ENCODE results near the gene TMEM120B. TPM values are rescaled to one million over a fixed set of nuclear protein-coding genes. Genes with fewer than 3 reads are reported as not detected.

TMEM120B gene
- total RNA-seq, 2 experiments from 2014 or later: 12.4 to 21.5 TPM

DNA sequence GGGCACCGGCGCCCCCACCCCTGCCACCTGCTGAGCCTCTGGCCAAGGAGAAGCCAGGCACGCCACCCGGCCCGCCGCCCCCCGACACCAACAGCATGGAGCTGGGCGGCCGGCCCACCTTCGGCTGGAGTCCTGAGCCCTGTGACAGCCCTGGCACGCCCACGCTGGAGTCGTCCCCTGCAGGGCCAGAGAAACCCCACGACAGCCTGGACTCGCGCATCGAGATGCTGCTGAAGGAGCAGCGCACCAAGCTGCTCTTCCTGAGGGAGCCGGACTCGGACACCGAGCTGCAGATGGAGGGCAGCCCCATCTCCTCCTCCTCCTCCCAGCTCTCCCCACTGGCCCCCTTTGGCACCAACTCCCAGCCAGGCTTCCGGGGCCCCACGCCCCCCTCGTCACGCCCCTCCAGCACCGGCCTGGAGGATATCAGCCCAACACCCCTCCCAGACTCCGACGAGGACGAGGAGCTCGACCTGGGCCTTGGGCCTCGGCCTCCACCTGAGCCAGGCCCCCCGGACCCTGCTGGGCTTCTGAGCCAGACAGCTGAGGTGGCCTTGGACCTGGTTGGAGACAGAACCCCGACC, 97.8 kb downstream of the TMEM120B start:
- TF ChIP-seq, protein P1, sequence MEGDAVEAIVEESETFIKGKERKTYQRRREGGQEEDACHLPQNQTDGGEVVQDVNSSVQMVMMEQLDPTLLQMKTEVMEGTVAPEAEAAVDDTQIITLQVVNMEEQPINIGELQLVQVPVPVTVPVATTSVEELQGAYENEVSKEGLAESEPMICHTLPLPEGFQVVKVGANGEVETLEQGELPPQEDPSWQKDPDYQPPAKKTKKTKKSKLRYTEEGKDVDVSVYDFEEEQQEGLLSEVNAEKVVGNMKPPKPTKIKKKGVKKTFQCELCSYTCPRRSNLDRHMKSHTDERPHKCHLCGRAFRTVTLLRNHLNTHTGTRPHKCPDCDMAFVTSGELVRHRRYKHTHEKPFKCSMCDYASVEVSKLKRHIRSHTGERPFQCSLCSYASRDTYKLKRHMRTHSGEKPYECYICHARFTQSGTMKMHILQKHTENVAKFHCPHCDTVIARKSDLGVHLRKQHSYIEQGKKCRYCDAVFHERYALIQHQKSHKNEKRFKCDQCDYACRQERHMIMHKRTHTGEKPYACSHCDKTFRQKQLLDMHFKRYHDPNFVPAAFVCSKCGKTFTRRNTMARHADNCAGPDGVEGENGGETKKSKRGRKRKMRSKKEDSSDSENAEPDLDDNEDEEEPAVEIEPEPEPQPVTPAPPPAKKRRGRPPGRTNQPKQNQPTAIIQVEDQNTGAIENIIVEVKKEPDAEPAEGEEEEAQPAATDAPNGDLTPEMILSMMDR (conservative IDR thresholded peaks at IDR 0.05; ENCODE audit: low read length): no peak
- no peak for TF ChIP-seq EZH2phosphoT487 (IDR thresholded peaks at IDR 0.05; ENCODE audit: borderline replicate concordance, low read depth, low read length)
- Histone ChIP-seq H3K4me3 (ENCODE audit: low read depth, low read length, poor library complexity, severe bottlenecking) (no peak overlapping the region), H3K4me2 (ENCODE audit: low read length) (peak overlapping the region; percentile 92), H3K79me2 (ENCODE audit: insufficient read depth, low read depth, low read length) (peaks cover 24% of the 10 kb centered on the region; the same call in 1 of the 2 replicates), H3K9me2 (ENCODE audit: insufficient read depth, low read length) (no peaks in the 10 kb centered on the region), H3K4me1 (ENCODE audit: insufficient read depth, low read length, poor library complexity, severe bottlenecking) (peaks cover 56% of the 10 kb centered on the region), H3K27ac (ENCODE audit: low read depth, low read length, poor library complexity, severe bottlenecking) (peak overlapping the region; percentile 62), H3K36me3 (ENCODE audit: insufficient read depth, low read length) (peaks cover 53% of the 10 kb centered on the region), H4K20me1 (ENCODE audit: insufficient read depth, low read length) (peaks cover 6% of the 10 kb centered on the region; the same call in 1 of the 2 replicates), H3K9me3 (ENCODE audit: low read length) (no peaks in the 10 kb centered on the region), H2AFZ (ENCODE audit: low read length) (no peak overlapping the region)
- CTCF ChIA-PET (ENCODE audit: unreplicated experiment): interaction anchor here (1.4 to 2.9 kb wide), 3 partner anchors 16 to 28 kb away, joined by 3 to 13 read pairs (median 4); partner anchors contain the start of gene RHOF
- TSS peak; percentile 42 for BruUV-seq (replicated peaks)
- DNase-seq (ENCODE audit: low spot score): no peak
- POLR2A ChIA-PET: interaction anchor here (1.1 to 2.8 kb wide), 3 partner anchors 8 to 28 kb away, joined by 4 to 19 read pairs (median 10); partner anchors contain the start of gene RHOF
- intact Hi-C loops (cut with micrococcal nuclease; ENCODE audit: unreplicated experiment): no loop called here

DNA sequence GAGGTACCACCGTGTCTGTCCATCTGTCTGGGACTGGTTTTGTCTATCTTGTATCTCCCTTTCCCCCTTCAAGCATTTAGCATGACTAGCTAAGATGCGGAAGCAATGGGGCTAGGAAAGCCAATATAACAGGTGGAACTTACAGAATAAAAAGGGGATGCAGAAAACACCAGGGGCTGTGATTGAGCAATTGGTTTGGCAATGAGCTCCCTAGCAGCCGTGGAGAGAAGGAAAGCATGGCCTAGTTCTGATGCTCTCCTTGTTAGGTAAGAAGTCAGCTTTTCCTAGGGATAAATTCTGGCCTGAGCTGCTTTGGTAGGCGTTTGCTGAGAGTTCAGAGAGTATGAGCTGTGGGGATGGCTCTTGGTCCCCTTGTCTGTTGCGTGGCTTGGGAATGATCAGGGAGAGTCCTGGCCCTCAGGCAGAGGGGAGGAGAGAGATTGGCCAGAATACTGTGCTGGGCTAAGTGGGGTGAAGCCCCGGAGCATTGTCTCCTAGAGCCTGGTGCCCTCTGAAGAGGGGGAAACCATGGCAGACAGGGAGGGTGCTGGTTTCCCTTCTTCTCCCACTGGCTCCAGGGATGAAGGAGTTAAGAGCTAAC, 98.4 kb downstream of the TMEM120B start:
- no peaks in the 10 kb centered on the region for H3K9me3 ChIP-seq (ENCODE audit: low read length)
- peak overlapping the region; percentile 72 for H3K4me3 ChIP-seq (ENCODE audit: low read depth, low read length, poor library complexity, severe bottlenecking)
- H3K79me2 ChIP-seq (ENCODE audit: insufficient read depth, low read depth, low read length): peaks cover 22% of the 10 kb centered on the region; the same call in 1 of the 2 replicates
- ChIA-PET CTCF (ENCODE audit: unreplicated experiment) (interaction anchor here (0.7 to 2.9 kb wide), 4 partner anchors 17 to 83 kb away, joined by 3 to 13 read pairs (median 3); partner anchors contain the start of gene RHOF), POLR2A (interaction anchor here (0.8 to 2.8 kb wide), 4 partner anchors 9 to 29 kb away, joined by 3 to 19 read pairs (median 7); partner anchors contain the start of gene RHOF)
- peaks cover 6% of the 10 kb centered on the region; the same call in 1 of the 2 replicates for H4K20me1 ChIP-seq (ENCODE audit: insufficient read depth, low read length)
- peaks cover 55% of the 10 kb centered on the region for H3K36me3 ChIP-seq (ENCODE audit: insufficient read depth, low read length)
- DNase-seq (ENCODE audit: low spot score): no peak
- no TSS peak for BruUV-seq (replicated peaks)
- TF ChIP-seq EZH2phosphoT487 (IDR thresholded peaks at IDR 0.05; ENCODE audit: borderline replicate concordance, low read depth, low read length): no peak
- TF ChIP-seq, protein P1 (conservative IDR thresholded peaks at IDR 0.05; ENCODE audit: low read length): no peak
- no peak overlapping the region for H2AFZ ChIP-seq (ENCODE audit: low read length)
- H3K27ac ChIP-seq (ENCODE audit: low read depth, low read length, poor library complexity, severe bottlenecking): peak overlapping the region; percentile 62
- peak overlapping the region; percentile 92 for H3K4me2 ChIP-seq (ENCODE audit: low read length)
- H3K9me2 ChIP-seq (ENCODE audit: insufficient read depth, low read length): no peaks in the 10 kb centered on the region
- peaks cover 52% of the 10 kb centered on the region for H3K4me1 ChIP-seq (ENCODE audit: insufficient read depth, low read length, poor library complexity, severe bottlenecking)
- intact Hi-C loops (cut with micrococcal nuclease; ENCODE audit: unreplicated experiment): no loop called here

Data from OCI-LY7 (cell line).